Measurements from ENCODE around the gene ZNF358.

ZNF358 gene

GRCh38 chr19:7524992-7525739 lies 9.3 kb downstream of the ZNF358 start:
- Mint-ChIP-seq H3K4me1 (peaks cover 12% of the 10 kb centered on the region), H3K4me3 (no peak overlapping the region), H3K36me3 (ENCODE audit: low read depth) (peaks cover 5% of the 10 kb centered on the region), H3K9me3 (no peaks in the 10 kb centered on the region), H3K27me3 (ENCODE audit: low read depth, poor library complexity) (no peaks in the 10 kb centered on the region), H3K27ac (no peak overlapping the region)
- no peak for TF ChIP-seq CTCF (IDR thresholded peaks at IDR 0.05)
- no peak for DNase-seq

- no peak for DNase-seq
- no peak for TF ChIP-seq CTCF (IDR thresholded peaks at IDR 0.05)
- Mint-ChIP-seq H3K4me1 (peaks cover 12% of the 10 kb centered on the region), H3K27me3 (ENCODE audit: low read depth, poor library complexity) (no peaks in the 10 kb centered on the region), H3K4me3 (no peak overlapping the region), H3K9me3 (no peaks in the 10 kb centered on the region), H3K36me3 (ENCODE audit: low read depth) (peaks cover 1% of the 10 kb centered on the region), H3K27ac (no peak overlapping the region)
These were observed 10.4 kb downstream of the ZNF358 start for GRCh38 chr19:7526059-7526929.

- DNase-seq, result no peak
- H3K36me3 Mint-ChIP-seq (ENCODE audit: low read depth), result peaks cover 4% of the 10 kb centered on the region
- H3K9me3 Mint-ChIP-seq, result no peaks in the 10 kb centered on the region
- H3K27ac Mint-ChIP-seq, result no peak overlapping the region
- H3K27me3 Mint-ChIP-seq (ENCODE audit: low read depth, poor library complexity), result no peaks in the 10 kb centered on the region
- H3K4me3 Mint-ChIP-seq, result no peak overlapping the region
- TF ChIP-seq CTCF (IDR thresholded peaks at IDR 0.05), result no peak
- peaks cover 4% of the 10 kb centered on the region for H3K4me1 Mint-ChIP-seq
These were observed 11.8 kb downstream of the ZNF358 start for GRCh38 chr19:7527516-7528191.

- Mint-ChIP-seq H3K27me3 (ENCODE audit: low read depth, poor library complexity) (no peaks in the 10 kb centered on the region), H3K27ac (no peak overlapping the region), H3K9me3 (no peaks in the 10 kb centered on the region), H3K4me1 (peaks cover 4% of the 10 kb centered on the region), H3K36me3 (ENCODE audit: low read depth) (peaks cover 4% of the 10 kb centered on the region), H3K4me3 (no peak overlapping the region)
- no peak for TF ChIP-seq CTCF (IDR thresholded peaks at IDR 0.05)
- no peak for DNase-seq
These were observed 12.3 kb downstream of the ZNF358 start for GRCh38 chr19:7528192-7528519.

- H3K9me3 Mint-ChIP-seq, result no peaks in the 10 kb centered on the region
- no peak for TF ChIP-seq CTCF (IDR thresholded peaks at IDR 0.05)
- peaks cover 4% of the 10 kb centered on the region for H3K36me3 Mint-ChIP-seq (ENCODE audit: low read depth)
- H3K4me3 Mint-ChIP-seq, result no peak overlapping the region
- H3K4me1 Mint-ChIP-seq, result no peaks in the 10 kb centered on the region
- no peak overlapping the region for H3K27ac Mint-ChIP-seq
- no peaks in the 10 kb centered on the region for H3K27me3 Mint-ChIP-seq (ENCODE audit: low read depth, poor library complexity)
- DNase-seq, result no peak
These were observed 12.8 kb downstream of the ZNF358 start for GRCh38 chr19:7528522-7529245.
